ENCODE data around the gene DOCK2. TPM values are rescaled to one million over a fixed set of nuclear protein-coding genes. Genes with fewer than 3 reads are reported as not detected.
A peak's percentile ranks its signal among the peaks of the same experiment; 100 is the strongest.

Gene DOCK2
- total and polyA plus RNA-seq, 9 of the 15 experiments (the other 6 are each of a cell fraction or from before 2014, with no cell fraction given), result 4.5 to 42.6 (median 20.5) TPM

GRCh38 chr5:169710675-169711074 lies 73.6 kb downstream of the DOCK2 start:
- no peaks in the 10 kb centered on the region for H3K36me3 ChIP-seq (ENCODE audit: control insufficient read depth, insufficient read depth, low read length)
- TF ChIP-seq FOXP1 (CRISPR knock-in tag; IDR thresholded peaks at IDR 0.05), result no peak
- no peak for TF ChIP-seq PYGO2 (tag; IDR thresholded peaks at IDR 0.05)
- no peak for TF ChIP-seq TCF15 (CRISPR knock-in tag; IDR thresholded peaks at IDR 0.05)
- TF ChIP-seq HCFC1 (IDR thresholded peaks at IDR 0.05; ENCODE audit: low read depth, low read length), result no peak
- no peak for TF ChIP-seq FOXJ3 (CRISPR knock-in tag; IDR thresholded peaks at IDR 0.05)
- TF ChIP-seq TEAD4 (IDR thresholded peaks at IDR 0.05; ENCODE audit: low read length), result no peak
- TF ChIP-seq TEAD4 (CRISPR knock-in tag; IDR thresholded peaks at IDR 0.05; ENCODE audit: borderline replicate concordance), result no peak
- no peak for TF ChIP-seq TOE1 (IDR thresholded peaks at IDR 0.05; ENCODE audit: borderline replicate concordance)
- no peak for TF ChIP-seq TOE1 (CRISPR knock-in tag; IDR thresholded peaks at IDR 0.05; ENCODE audit: borderline replicate concordance, low read depth)
- no peak for TF ChIP-seq ZBTB34 (CRISPR knock-in tag; IDR thresholded peaks at IDR 0.05)
- TF ChIP-seq ELF4 (CRISPR knock-in tag; IDR thresholded peaks at IDR 0.05), result no peak
- FAIRE-seq (peak; percentile 29), ATAC-seq (no peak), DNase-seq (ENCODE audit: extremely low read depth in 1 of 4, low spot score in 3 of 4) (no peak)
- H3K4me3 ChIP-seq, result no peak overlapping the region
- intact Hi-C loops (cut with micrococcal nuclease) (no loop called here), in situ Hi-C loops (cut with MboI) (loop anchor here (10.0 kb wide), 1 partner anchor 454 kb away; no protein-coding TSS in a partner anchor)
- H3K27ac ChIP-seq (ENCODE audit: extremely low read depth, low read depth, low read length), result no peak overlapping the region
- H3K27me3 ChIP-seq (ENCODE audit: control insufficient read depth in 2 of 2, insufficient read depth in 2 of 2, low read length in 2 of 2), result no peaks in the 10 kb centered on the region
- POLR2A ChIA-PET, result no interaction called here
- H3K9me3 ChIP-seq (replicated peaks; ENCODE audit: control insufficient read depth, insufficient read depth, low read depth, low read length), result no peaks in the 10 kb centered on the region
- no peak overlapping the region for H3K4me2 ChIP-seq (ENCODE audit: insufficient read depth, low read length)
- H3K9me1 ChIP-seq (ENCODE audit: control insufficient read depth, insufficient read depth, low read length), result no peaks in the 10 kb centered on the region
- no peaks in the 10 kb centered on the region for H4K20me1 ChIP-seq (replicated peaks; ENCODE audit: control insufficient read depth, insufficient read depth, low read length)
- H2AFZ ChIP-seq (ENCODE audit: low read depth, low read length), result no peak overlapping the region
- no TSS peak for BruUV-seq (replicated peaks)
- no peak overlapping the region for H3K9ac ChIP-seq (ENCODE audit: insufficient read depth in 1 of 2, low read depth in 2 of 2, low read length in 2 of 2)
- H3K4me1 ChIP-seq (replicated peaks in 1 of 2; ENCODE audit: control insufficient read depth in 2 of 2, insufficient read depth in 2 of 2, low read length in 2 of 2), result no peaks in the 10 kb centered on the region
- CTCF ChIA-PET (ENCODE audit: low intra/inter-chr PET ratio), result no interaction called here
- WGBS (ENCODE audit: insufficient coverage, low coverage, missing lambda C conversion rate), result 7% methylated on average over 4 of the region's 4 CpGs
- no peaks in the 10 kb centered on the region for H3K79me2 ChIP-seq (ENCODE audit: control insufficient read depth, insufficient read depth, low read length)

Measured in K562 (cell line).